LNCAP (cell line): ENCODE measurements around the gene NUP210.

Experiments used
- TF ChIP-seq, protein P1 (sequence below): fragments of 450-650 bp; IDR thresholded peaks from 2 replicates; pipeline ENCODE4 v1.5.1; 2017; ENCODE audit warnings: mild to moderate bottlenecking

The NUP210 gene

DNA sequence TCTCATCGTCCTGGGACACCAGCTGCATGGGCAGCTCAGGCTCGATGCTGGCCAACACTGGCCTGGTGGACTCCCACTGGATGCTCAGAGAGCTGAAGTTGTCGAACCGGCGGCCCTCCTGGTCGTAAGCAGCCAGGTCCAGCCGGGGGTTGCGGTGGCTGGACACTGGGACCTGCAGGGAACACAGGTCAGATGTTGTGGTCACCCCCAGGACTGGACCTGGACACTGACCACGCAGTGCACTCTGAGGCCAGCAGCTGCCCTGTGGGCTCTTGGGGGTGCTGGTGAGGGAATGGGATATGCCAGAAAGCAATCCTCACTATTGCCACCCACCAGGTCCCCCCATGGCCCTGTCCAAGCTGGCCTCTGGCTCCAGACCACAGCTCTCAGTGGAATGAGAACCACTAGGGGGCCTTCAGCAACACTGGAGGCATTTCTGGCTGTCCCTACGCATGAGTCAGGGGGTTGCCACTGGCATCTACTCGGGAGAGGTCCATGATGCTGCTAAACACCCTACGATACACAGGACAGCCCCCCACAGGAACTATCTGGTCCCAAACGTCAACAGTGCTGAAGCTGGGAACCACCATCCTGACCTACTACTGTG is 66.1 kb downstream of the NUP210 start:
- TF ChIP-seq, protein P1, sequence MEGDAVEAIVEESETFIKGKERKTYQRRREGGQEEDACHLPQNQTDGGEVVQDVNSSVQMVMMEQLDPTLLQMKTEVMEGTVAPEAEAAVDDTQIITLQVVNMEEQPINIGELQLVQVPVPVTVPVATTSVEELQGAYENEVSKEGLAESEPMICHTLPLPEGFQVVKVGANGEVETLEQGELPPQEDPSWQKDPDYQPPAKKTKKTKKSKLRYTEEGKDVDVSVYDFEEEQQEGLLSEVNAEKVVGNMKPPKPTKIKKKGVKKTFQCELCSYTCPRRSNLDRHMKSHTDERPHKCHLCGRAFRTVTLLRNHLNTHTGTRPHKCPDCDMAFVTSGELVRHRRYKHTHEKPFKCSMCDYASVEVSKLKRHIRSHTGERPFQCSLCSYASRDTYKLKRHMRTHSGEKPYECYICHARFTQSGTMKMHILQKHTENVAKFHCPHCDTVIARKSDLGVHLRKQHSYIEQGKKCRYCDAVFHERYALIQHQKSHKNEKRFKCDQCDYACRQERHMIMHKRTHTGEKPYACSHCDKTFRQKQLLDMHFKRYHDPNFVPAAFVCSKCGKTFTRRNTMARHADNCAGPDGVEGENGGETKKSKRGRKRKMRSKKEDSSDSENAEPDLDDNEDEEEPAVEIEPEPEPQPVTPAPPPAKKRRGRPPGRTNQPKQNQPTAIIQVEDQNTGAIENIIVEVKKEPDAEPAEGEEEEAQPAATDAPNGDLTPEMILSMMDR, result peak; percentile 19; the same call in 1 of the 2 replicates

DNA sequence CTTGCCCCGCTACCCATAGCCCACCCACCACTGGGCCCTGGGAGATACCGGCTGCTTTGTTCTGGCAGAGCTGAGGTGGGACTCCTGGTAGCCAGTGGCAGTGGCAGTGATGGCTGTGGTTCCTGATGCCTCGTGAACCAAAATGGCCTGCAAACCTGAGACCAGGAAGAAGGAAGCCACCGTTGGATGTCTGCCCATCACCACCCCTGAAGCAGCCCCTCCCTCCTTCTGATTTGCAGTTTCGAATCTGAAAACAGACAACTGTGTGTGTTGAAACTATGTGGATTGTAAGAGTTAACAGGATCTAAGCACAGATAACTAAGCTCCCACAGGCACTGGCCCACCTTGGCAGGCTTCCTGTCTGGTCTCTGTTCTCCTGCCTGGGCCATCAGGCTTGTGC is 66.6 kb downstream of the NUP210 start:
- TF ChIP-seq, protein P1, result no peak

DNA sequence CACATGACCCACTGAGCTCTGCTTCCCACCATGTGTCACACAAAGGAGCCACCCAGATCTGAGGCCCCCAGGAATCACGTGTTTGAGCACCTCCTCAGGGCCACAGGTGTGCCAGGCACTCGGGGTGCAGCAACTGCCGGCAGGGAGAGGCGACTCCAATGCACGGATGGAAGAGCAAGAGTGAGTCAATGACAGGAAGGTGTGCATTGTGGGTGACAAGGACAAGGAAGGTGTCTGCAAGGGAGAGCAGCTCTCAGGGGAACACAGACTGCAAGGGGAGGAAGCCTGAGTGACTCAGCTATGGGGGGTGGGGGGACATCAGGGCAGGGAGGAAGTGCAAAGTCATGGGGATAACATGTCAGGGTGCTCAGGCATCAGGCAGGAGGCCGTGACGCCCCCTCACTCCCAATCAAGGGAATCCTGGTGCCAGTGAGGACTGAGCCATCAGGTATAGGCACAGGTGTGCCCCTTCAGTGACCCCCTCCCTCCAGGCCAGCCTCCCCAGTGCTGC is 67.4 kb downstream of the NUP210 start:
- TF ChIP-seq, protein P1, result no peak

DNA sequence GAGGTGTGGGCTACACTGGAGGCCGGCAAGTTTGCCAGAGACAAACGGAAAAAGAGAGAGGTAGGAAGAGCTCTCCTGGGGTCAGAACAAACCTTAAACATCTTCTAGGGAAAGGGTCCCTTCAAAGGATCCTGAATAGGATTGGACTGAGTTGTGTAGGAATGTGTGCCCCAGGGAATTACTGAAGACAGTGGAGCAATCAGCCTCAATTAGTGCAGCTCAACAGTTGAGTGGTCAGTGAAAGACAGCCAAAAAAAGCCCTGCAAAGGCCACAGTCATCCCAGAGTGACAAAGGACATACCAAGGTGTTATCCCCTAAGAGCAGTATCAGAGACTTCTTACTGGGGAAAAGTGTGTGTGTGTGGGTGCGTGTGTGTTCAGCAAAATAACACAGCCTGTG is 70.3 kb downstream of the NUP210 start:
- TF ChIP-seq, protein P1, result no peak

DNA sequence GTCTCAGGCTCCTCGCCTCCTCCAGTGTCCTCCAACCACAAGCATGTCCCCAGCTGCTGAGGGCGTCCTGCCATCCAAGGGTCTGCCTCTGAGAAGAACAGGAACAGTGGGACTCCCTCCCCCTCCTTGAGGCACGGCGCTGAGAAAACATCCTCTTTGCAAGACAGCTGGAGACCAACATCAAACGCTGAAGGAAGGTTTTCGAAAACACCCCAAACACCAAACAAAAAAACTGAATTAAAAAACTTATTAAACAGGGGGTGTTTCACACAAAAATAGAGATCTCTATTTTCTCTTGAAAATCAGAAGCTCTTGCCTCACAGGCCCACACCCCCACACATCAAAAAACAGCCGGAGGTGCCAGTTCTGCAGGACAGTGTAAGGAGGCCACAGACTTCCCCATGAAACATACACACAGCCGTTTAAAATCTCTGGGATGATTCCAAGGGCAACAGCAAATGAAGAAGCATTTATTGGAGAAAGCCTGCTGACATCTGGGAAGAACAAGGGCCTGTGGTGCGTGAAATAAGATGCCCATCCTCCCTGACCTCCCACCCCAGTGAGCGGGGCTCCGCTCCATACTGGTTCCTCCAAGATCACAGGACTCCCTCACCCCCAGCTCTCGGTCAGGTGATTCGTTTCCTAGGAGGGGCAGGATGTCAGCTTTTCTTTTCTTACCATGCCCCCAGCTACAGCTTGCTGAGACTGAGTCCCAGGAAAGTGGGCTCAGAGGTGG is 71.3 kb downstream of the NUP210 start:
- TF ChIP-seq, protein P1, result no peak

DNA sequence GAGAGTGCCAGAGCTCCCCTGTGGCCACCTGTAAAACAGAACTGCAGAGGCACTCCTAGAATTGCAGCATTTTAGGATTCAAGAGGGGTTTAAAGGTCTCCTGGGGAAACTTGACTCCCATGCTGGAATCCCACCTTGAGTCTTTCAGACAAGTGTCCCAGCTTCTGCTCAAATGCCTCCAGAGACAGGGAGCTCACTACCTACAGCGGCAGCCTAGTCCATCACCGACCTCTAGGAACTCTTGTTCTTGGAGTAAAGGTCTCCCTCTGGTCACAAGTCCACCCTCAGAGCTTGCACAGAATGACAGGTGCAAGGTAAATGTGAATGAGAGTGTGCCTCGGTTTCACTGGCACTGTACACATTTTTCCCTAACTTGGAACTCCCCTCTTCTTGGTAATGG is 72.0 kb downstream of the NUP210 start:
- TF ChIP-seq, protein P1, result no peak

DNA sequence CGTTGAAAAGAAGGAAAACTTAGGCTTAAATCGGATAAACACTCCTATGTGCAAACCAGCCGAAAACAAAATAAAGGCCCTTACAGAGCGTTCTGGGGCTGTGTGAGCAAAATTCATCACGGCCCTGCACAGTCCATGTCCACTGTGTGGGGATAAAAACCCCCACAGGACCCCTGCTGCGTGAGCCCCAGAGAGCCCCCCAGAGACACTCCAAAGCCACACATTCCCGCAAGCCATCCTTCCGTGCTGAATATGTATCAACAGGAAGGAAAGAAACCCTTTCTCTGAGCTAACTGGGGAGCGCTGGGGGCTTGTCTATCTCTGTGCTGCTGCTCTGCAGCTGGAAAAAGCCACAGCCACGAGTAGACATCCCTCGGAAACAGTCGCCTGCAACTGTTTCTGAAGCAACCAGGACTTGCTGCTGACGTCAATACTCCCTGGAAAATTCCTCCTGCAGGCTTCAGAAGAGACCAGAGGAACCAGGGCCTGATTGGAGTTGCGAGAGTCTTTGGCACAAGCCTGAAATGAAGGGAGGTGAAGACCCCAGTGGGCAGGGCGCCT is 72.7 kb downstream of the NUP210 start:
- TF ChIP-seq, protein P1, result no peak
